GM21717 (cell line): Measurements from ENCODE around the gene LHFPL4.
"Not testable (repeated sequence)": the region's sequence is repeated elsewhere in the genome, so short reads cannot be mapped to it uniquely, and the experiment has no call there.

Experiments
- ATAC-seq: cut with Tn5 transposase; IDR thresholded peaks from one replicate; pipeline ENCODE4 v1.9.1; 2021; ENCODE audit warnings: mild to moderate bottlenecking, moderate library complexity; ENCODE audit not compliant: unreplicated experiment

Gene LHFPL4

DNA sequence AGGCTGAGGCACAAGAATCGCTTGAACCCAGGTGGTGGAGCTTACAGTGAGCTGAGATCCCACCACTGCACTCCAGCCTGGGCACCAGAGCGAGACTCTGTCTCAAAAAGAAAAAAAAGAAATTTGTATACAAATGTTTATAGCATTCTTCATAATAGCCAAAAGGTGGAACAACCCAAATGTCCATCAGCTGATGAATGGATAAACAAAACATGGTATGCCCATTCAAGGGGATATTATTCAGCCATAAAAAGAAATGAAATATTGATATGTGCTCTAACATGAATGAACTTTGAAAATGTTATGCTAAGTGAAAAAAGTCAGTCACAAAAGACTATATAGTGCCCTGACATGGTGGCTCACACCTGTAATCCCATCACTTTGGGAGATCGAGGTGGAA, 11.4 kb downstream of the LHFPL4 start:
- no peak for ATAC-seq

DNA sequence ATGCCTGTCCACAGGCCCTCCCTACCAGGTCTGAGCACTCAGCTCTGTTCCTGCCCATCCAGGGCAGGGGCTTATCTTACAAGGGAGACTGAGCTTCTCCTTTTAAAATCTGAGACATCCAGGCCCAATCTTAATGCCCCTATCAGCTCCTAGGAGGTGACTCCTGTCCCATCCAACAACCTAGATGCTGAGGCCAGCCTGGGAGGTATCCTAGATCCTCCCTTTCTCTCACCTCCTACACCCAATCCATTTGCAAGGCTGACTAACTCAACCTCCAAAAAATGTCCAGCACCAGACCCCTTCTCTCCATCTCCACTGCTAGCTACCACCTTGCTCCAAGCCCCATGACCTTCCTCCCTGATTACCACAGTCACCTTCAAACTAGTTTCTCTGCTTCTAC, 17.4 kb downstream of the LHFPL4 start:
- no peak for ATAC-seq

DNA sequence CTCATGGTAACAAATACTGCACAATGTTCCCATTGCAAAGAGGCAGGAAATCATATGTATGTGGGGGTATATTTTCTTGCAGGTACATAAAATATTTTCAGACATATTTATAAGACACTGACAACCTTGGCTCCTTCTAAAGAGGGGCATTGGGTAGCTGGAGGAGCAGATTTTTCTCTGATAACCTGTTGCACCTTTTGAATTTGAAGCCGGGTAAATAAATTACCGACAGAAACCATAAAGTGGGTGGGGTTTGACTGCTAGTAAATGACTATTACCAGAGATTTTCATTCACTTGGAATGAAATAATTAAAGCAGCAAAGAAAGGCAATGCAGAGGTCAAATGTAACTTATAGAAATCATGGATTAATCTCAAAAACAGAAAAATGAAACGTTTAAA, 19.2 kb downstream of the LHFPL4 start:
- ATAC-seq = no peak

DNA sequence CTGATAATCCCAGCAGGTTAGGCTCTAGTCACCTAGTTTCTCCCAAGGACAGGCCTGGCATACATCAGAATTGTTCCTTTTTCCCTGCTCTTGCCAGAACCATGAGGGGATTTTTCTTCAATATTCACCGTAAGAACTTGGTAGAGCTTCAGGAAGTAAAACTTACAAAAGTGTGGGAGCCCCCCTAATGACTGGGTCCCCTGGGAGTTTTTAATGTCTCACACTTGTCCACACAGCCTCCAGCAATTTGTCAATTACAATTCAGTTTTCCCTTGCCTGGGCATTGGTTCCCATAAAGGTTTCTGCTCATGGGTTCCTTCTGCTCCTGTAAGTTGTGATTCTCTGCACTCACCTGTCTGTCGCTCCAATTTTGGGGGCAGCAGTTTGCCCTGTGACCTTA, 28.5 kb downstream of the LHFPL4 start:
- no peak for ATAC-seq

GRCh38 chr3:9514956-9515355, 38.7 kb downstream of the LHFPL4 start:
- ATAC-seq = no peak

- no peak for ATAC-seq
Observed at GRCh38 chr3:9514306-9514705, 39.3 kb downstream of the LHFPL4 start.

DNA sequence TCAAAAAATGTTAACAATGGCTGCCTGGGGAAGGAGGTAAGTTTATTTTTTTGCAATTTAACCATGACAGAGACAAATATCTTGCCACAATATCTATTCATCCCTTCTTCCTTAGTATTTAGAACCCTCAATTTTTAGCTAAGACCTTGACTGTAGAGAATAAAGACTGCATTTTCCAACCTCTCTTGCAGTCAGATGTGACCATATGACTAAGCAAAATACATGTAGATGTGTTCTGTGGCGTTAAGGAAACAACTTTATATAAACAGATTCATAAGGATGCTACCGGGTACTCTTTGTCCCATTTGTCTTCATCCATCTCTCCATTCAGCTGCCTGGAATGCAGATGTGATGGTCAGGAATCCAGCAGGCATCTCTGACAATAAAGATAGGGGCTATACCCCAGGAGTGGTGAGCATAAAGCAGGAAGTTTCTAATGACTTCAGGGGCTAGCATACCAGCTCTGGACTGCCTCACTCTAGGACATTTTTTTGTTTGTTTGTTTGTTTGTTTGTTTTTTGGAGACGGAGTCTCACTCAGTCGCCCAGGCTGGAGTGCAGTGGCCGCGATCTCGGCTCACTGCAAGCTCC, 41.1 kb downstream of the LHFPL4 start:
- no peak for ATAC-seq

- no peak for ATAC-seq
Observed at GRCh38 chr3:9508781-9509180, 44.8 kb downstream of the LHFPL4 start.

GRCh38 chr3:9507586-9508578, 45.7 kb downstream of the LHFPL4 start:
- no peak for ATAC-seq

DNA sequence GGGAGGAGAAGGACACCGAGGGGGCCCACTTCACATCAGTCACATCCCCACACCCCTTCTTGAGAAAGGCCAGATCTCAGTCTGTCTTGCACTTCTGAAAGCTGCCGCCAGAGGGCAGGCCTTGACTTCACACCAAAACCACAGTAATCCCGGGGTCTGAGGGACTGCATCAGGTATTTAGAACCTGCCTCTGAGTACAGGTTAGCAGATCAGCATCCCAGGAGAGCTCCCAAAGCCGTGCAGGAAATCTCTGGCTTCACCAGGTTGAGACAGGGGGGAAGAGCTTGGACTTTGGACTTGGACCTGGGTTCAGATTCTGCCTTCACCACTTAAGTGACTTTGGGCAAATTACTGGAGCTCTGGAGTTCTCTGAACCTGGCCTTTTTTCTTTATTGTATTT, 50.3 kb downstream of the LHFPL4 start:
- no peak for ATAC-seq

DNA sequence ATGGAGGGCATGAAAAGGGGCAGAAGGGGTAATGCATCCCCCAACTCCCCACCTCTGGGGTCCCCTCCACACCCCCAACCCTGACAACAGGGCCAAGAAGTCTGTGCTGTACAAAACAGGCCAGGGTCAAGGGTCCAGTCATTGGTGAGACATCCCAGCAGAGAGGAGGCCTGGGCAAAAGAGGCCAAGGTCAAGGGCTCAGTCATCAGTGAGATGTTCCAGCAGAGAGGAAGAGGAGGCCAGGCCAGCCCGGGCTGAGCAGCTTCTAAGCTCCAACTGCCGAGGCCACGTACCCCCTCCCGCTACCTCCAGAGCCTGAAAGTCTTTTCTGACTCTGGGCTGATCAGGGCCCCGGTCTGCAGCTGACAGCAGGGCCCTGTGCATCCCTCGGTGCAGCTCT, 52.4 kb downstream of the LHFPL4 start:
- ATAC-seq = no peak

- ATAC-seq = peak; percentile 57
Observed at GRCh38 chr3:9500108-9501050, 53.2 kb downstream of the LHFPL4 start.

DNA sequence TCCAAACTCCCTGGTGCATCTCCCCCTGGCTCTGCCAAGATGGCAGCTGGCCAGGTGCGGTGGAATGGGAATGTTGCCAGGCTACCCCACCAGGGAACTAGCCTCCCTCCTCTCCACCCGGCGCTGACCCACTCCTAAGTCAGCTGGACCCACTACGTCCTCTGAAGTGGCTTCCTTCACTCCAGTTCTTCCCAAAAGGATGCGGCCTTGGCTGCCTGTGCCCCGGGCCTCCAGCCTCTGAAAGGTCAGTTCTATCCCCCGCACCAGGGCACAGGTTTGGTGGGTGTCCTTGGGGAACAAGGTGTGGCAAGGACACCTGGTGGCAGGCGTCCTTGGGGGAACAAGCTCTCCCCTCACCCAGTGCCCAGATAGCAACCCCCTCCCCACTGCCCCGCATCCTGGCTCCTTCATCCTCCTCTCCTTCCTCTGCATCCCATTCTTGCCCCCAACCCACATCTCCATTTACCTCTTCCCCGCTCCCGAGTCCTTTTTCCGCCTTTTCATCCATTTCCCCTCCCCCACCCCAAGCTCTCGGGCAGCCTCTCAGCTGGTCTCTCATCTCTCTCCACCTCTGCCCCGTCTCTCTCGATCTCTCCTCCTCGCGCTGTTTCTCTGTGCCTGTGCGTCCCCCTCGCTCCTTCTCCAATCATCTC, 54.0 kb downstream of the LHFPL4 start:
- no peak for ATAC-seq

- no peak for ATAC-seq
Observed at GRCh38 chr3:9498781-9499180, 54.8 kb downstream of the LHFPL4 start.

DNA sequence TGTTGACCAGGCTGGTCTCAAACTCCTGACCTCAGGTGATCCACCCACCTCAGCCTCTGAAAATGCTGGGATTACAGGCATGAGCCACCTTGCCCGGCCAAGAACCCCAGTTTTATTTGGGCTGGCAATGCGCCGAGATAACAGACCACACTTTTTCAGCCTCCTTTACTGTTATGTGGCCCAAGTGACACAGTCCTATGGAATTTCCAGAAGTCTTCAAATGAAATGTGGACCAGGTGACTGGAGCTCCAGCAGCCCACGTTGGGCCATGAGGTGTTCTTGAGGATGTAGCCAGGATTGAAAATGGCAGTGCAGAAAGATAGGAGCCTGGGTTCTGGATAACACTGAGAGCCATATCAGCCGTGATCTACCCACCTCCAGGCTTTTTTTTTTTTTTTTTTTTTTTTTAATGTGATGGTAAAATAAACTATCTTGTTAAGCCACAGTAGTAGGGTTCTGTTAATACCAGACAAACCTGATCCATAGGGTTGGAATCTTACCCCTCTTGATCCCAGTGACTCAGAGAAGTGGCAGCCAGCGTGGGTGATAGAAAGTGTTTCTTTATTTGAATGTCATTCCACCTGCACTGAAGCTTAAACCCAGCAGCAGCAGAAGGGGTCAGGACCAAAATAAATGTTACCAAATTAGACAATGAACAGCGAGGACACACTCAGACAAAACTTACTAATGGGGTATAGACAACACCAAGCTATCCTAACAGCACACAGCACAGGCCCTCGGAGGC, 55.6 kb downstream of the LHFPL4 start:
- ATAC-seq = no peak

GRCh38 chr3:9496893-9497292, 56.7 kb downstream of the LHFPL4 start:
- ATAC-seq = no peak

DNA sequence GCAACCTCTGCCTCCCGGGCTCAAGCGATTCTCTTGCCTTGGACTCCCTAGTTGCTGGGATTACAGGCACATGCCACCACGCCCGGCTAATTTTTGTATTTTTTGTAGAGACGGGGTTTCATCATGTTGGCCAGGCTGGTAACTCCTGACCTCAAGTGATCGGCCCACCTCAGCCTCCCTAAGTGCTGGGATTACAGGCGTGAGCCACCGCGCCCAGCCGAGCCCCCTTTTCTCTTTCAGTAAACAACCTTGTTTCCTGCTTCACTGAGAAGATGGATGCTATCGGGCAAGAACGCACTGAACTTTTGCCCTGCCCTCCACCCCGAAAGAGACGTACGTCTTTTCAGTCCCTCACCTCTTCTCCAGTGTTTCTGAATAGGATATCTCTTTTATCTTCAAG, 59.6 kb downstream of the LHFPL4 start:
- ATAC-seq = not testable (repeated sequence)

GRCh38 chr3:9491506-9491905, 62.1 kb downstream of the LHFPL4 start:
- ATAC-seq = no peak

DNA sequence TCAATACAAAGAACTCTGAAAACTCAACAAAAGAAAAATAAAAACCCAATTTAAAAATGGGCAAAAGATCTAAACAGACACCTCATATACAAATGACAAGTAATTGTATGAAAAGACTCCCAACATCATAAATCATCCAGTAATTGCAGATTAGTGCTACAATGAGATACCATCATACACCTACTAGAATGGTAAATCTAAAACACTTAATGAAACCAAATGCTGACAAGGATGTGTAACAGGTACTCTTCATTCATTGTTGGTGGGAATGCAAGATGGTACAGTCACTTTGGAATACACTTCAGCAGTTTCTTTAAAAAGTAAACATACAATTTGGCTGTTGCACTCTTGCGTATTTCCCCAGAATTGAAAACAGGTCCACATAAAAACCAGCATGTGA, 68.4 kb downstream of the LHFPL4 start:
- ATAC-seq = no peak

DNA sequence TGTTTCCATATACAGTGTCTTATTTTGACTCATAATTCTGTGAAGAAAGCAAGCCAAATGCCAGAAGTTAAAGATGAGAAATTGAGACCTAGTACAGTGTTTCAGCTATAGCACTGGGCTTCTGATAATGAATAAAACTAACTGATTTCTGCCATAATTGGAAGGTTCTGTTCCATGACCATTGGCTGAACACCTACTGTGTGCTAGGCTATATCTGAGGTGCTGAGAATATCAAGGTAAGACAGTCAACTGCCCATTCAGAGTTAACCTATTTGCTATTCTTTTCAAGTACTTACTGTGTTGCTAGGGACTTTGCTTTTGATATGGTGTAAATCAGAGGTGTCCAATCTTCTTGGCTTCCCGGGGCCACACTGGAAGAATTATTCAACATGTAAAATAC, 73.4 kb downstream of the LHFPL4 start:
- no peak for ATAC-seq
